ENCODE data around the gene MEF2D.
A peak's percentile ranks its signal among the peaks of the same experiment; 100 is the strongest.

The MEF2D gene

GRCh38 chr1:156485984-156486383, 14.6 kb downstream of the MEF2D start:
- ChIA-PET CTCF (interaction anchor here (0.6 to 14.8 kb wide), 7 partner anchors 10 to 240 kb away, joined by 3 to 270 read pairs (median 6); partner anchors contain the start of gene MEF2D), POLR2A (no interaction called here)
- TF ChIP-seq CTCF (IDR thresholded peaks at IDR 0.05; ENCODE audit: insufficient read depth, low read length, missing control alignments), result no peak
- DNase-seq (ENCODE audit: low read depth, low spot score), result no peak
- no peak overlapping the region for H3K4me3 ChIP-seq (ENCODE audit: low read depth, low read length)

- ChIA-PET POLR2A (no interaction called here), CTCF (interaction anchor here (1.3 to 14.8 kb wide), 8 partner anchors 8 to 143 kb away, joined by 3 to 270 read pairs (median 6); partner anchors contain the start of gene MEF2D)
- no peak for TF ChIP-seq CTCF (IDR thresholded peaks at IDR 0.05; ENCODE audit: insufficient read depth, low read length, missing control alignments)
- H3K4me3 ChIP-seq (ENCODE audit: low read depth, low read length), result no peak overlapping the region
- DNase-seq (ENCODE audit: low read depth, low spot score), result no peak
These were observed 16.0 kb downstream of the MEF2D start for GRCh38 chr1:156484480-156485058.

- no peak for TF ChIP-seq CTCF (IDR thresholded peaks at IDR 0.05; ENCODE audit: insufficient read depth, low read length, missing control alignments)
- POLR2A ChIA-PET, result no interaction called here
These were observed 17.2 kb downstream of the MEF2D start for GRCh38 chr1:156483397-156483796.

GRCh38 chr1:156482276-156482675, 18.3 kb downstream of the MEF2D start:
- ChIA-PET CTCF (interaction anchor here (1.3 to 14.8 kb wide), 5 partner anchors 14 to 86 kb away, joined by 3 to 270 read pairs (median 8); partner anchors contain the start of gene MEF2D), POLR2A (no interaction called here)
- no peak for DNase-seq (ENCODE audit: low read depth, low spot score)
- no peak for TF ChIP-seq CTCF (IDR thresholded peaks at IDR 0.05; ENCODE audit: insufficient read depth, low read length, missing control alignments)
- H3K4me3 ChIP-seq (ENCODE audit: low read depth, low read length), result no peak overlapping the region

More at GRCh38 chr1:156483397-156483796, 17.2 kb downstream of the MEF2D start:
- CTCF ChIA-PET, result interaction anchor here (1.3 to 14.8 kb wide), 3 partner anchors 14 to 125 kb away, joined by 3 to 270 read pairs (median 74); partner anchors contain the start of gene MEF2D
- no peak overlapping the region for H3K4me3 ChIP-seq (ENCODE audit: low read depth, low read length)
- no peak for DNase-seq (ENCODE audit: low read depth, low spot score)

- ChIA-PET CTCF (interaction anchor here (0.7 to 14.8 kb wide), 16 partner anchors 13 to 127 kb away, joined by 3 to 270 read pairs (median 5); partner anchors contain the start of gene MEF2D), POLR2A (interaction anchor here (1.2 kb wide), 1 partner anchor 15 kb away, joined by 3 read pairs; no protein-coding TSS in a partner anchor)
- no peak for DNase-seq (ENCODE audit: low read depth, low spot score)
- H3K4me3 ChIP-seq (ENCODE audit: low read depth, low read length), result no peak overlapping the region
- no peak for TF ChIP-seq CTCF (IDR thresholded peaks at IDR 0.05; ENCODE audit: insufficient read depth, low read length, missing control alignments)
These were observed 19.0 kb downstream of the MEF2D start for GRCh38 chr1:156481527-156481926.

GRCh38 chr1:156480411-156481192, 20.0 kb downstream of the MEF2D start:
- DNase-seq (ENCODE audit: low read depth, low spot score), result no peak
- no peak overlapping the region for H3K4me3 ChIP-seq (ENCODE audit: low read depth, low read length)
- CTCF ChIA-PET, result interaction anchor here (0.6 to 14.8 kb wide), 26 partner anchors 12 to 165 kb away, joined by 3 to 270 read pairs (median 4); partner anchors contain the start of gene MEF2D
- peak; percentile 84 for TF ChIP-seq CTCF (IDR thresholded peaks at IDR 0.05; ENCODE audit: insufficient read depth, low read length, missing control alignments)
- POLR2A ChIA-PET, result interaction anchor here (0.7 to 1.2 kb wide), 2 partner anchors 16 to 20 kb away, joined by 3 to 4 read pairs; partner anchors contain the start of gene MEF2D

Measured in AG04449 (cell line).